Activated gamma-delta T cell treated with Interleukin-2 at 50 U/mL for 16 hours (primary cell): ENCODE measurements around the gene ABCC5.
"Not testable (repeated sequence)": the region's sequence is repeated elsewhere in the genome, so short reads cannot be mapped to it uniquely, and the experiment has no call there.

Experiments
- DNase-seq: peaks from one replicate; pipeline ENCODE4 v3.0.0-alpha.2; 2020

ABCC5 gene

DNA sequence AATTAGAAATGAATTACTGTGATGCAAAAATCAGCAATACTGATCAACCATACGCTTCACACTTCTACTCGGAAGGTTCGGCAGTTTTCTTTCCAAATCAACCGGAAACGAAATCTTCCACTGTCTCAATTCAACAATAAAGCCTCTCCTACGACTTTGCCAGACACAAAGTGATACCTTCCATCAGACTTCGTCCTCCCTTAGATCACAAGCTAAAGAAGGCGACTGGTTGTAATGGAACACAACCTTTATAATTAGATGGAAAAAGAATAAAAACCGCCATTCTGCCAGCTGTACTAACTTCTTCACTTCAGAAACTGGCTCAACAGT, 133.6 kb downstream of the ABCC5 start:
- no peak for DNase-seq

DNA sequence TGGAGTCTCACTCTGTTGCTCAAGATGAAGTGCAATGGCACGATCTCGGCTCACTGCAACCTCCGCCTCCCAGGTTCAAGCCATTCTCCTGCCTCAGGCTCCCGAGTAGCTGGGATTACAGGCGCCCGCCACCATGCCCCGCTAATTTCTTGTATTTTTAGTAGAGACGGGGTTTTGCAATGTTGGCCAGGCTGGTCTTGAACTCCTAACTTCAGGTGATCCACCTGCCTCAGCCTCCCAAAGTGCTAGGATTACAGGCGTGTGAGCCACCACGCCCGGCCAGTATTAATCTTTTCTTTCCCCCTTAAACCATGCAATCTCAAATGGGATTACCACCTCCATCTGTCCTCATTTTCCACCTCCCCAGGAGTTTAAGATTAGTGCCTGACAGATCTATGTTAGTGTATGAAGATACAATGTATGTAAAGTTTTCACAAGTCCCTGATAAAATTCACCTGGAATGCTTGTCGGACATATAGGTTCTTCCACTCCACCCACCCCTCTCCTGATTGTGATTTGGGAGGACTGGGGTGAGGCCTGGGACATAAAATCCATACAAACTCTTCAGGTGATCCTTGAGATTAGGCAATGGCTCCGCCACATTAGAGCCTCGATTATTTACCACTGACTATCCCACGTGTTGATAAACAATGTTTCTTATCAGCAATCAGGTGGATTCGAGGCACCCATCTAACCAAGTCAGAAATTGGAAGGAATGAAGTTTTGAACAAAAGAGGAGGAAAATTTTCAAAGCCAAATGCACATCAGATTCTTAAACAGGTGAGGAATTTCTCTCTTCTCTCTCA, 134.2 kb downstream of the ABCC5 start:
- DNase-seq: no peak

DNA sequence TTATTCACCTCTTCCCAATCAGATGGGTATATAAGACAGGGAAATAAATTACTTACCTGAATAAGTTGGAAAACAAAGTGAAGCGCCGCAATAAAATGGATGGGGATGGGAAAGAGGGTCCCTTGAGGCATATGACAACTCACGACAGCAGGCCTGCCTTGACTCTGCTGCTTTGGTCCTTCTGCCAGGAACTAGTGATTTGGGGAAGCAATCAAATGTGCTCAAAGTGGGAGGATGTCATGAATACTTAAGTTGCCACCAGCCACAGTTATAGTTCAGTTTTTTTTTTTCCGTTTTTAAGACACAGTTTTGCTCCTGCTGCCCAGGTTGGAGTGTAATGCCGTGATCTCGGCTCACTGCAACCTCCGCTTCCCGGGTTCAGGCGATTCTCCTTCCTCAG, 137.6 kb downstream of the ABCC5 start:
- no peak for DNase-seq

DNA sequence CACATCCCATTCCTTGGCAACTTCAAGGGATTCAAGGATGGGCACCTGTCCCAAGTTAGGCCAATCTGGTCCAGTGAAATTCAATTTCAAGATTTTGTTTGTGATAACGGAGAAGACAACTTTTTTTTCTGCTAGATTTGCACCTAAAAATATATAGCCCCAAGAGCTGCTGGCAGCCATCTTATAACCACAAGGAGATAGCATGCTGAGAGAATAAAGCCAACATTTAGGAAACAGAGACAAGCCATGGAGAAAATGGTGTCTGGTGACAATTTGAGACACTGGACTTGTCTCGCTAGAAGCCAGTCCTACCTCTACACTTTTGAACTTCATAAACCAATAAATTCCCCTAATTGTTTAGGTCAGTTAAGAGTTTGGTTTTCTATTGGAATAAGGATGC, 138.4 kb downstream of the ABCC5 start:
- DNase-seq: no peak

DNA sequence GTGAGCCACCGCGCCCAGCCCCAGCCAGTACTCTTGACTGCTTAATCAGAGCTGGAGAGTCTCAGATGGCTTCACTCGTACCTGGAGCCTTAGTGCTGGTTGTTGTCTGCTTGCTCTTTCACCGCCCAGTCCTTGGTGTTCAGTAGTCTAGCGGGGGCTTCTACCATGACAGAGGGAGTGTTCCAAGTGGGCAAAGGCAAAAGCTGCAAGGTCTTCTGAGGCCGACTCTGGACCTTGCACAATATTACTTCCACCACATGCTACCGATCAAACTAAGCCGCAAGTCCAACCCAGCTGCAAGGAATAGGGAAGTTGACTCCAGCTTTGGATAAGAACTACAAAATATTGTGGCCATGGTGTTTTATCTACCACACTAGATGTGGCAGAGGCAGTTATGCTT, 139.6 kb downstream of the ABCC5 start:
- DNase-seq: no peak

DNA sequence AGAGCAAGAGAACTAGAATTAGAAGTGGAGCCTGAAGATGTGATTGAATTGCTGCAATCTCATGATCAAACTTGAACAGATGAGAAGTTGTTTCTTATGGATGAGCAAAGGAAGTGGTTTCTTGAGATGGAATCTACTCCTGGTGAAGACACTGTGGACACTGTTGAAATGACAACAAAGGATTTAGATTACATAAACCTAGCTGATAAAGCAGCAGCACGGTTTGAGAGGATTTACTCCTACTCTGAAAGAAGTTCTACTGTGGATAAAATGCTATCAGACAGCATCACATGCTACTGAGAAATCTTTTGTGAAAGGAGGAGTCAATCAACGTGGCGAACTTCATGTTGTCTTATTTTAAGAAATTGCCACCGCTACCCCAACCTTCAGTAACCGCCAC, 140.5 kb downstream of the ABCC5 start:
- DNase-seq: not testable (repeated sequence)

DNA sequence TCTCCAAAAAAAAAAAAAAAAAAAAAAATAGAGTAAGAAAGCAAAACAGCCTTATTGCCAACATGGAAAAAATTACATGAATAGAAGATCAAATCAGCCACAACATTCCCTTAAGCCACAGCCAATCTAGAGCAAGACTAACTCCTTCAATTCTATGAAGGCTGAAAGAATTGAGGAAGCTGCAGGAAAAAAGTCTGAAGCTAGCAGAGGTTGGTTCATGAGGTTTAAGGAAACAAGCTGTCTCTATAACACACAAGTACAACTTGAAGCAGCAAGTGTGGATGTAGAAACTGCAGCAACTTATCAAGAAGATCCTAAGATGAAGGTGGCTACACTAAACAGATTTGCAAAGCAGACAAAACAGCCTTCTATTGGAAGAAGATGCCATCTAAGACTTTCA, 142.3 kb downstream of the ABCC5 start:
- DNase-seq: no peak

DNA sequence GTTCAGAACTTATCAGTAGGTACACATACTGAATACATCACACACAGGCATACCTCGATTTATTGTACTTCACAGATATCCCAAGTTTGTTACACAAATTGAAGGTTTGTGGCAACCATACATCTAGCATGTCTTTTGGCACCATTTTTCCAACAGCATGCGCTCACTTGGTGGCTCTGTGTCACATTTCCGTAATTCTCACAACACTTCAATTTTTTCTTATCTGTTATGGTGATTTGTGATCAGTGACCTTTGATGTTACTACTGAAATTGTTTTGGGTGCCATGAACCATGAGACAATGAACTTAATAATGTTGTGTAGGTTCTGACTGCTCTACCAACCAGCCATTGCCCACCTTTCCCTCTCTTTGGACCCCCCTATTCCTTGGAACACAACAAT, 143.8 kb downstream of the ABCC5 start:
- DNase-seq: no peak

DNA sequence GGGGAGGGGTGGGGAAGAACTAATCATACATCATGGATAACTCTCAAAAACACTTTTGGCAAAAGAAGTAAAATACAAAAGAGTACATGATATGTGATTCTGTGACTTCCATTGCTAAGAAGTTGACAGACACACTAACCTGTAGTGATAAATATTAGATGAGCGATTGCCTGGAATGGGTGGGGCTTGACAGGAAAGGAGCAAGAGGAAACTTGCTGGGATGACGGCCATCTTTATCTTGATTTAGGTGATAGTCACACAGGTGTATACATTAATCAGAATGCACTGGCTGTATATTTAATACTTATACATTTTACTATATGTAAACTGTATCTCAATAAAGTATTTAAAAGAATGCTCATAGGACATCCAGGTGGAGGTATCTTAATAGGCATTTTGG, 146.1 kb downstream of the ABCC5 start:
- no peak for DNase-seq

DNA sequence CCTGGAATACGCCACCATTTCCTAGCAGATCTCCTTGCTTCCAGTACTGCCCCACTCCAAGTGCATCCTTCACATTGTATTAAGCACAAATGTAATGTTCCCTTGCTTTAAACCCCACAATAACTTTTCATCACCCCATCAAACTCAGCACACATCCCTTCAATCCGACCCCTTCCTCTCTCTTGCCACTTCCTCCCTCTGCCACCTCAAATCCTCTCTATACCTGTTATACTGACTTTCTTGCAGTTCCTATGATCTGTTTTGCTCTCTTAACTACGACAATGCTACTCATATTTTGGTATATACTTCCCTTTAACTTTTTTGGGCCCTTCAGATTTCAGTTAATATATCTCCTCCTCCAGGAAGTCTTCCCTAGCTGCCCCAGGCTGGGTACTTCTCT, 147.1 kb downstream of the ABCC5 start:
- no peak for DNase-seq
